ENCODE results near the gene STOML1. TPM values are rescaled to one million over a fixed set of nuclear protein-coding genes. Genes with fewer than 3 reads are reported as not detected.
A peak's percentile ranks its signal among the peaks of the same experiment; 100 is the strongest.
"Not testable (repeated sequence)": the region's sequence is repeated elsewhere in the genome, so short reads cannot be mapped to it uniquely, and the experiment has no call there.

Gene STOML1
- total RNA-seq, 1 donor from 2014 or later = 22.3 TPM

DNA sequence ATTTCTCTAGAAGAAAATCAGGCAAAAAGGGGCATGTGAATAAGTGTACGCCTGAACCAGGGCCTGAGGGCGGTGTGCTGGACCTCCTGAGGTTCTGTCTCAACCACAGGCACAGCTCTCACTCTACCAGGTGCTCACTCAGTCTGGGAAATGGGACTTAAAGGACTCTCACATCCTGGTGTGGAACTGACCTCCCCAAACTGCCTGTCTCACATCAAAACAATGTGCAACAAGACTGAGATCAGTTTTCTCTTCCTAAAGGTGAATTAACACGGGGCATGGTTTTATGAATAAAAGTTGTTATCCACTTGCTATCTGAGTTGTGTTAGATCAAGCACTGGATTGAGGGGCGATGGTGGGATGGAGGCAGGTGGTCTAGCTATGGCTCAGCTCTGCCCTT, 4.8 kb downstream of the STOML1 start:
- DNase-seq = no peak

GRCh38 chr15:73986776-73987056, 5.4 kb downstream of the STOML1 start:
- DNase-seq = no peak

GRCh38 chr15:73986055-73986775, 5.9 kb downstream of the STOML1 start:
- no peak for DNase-seq

DNA sequence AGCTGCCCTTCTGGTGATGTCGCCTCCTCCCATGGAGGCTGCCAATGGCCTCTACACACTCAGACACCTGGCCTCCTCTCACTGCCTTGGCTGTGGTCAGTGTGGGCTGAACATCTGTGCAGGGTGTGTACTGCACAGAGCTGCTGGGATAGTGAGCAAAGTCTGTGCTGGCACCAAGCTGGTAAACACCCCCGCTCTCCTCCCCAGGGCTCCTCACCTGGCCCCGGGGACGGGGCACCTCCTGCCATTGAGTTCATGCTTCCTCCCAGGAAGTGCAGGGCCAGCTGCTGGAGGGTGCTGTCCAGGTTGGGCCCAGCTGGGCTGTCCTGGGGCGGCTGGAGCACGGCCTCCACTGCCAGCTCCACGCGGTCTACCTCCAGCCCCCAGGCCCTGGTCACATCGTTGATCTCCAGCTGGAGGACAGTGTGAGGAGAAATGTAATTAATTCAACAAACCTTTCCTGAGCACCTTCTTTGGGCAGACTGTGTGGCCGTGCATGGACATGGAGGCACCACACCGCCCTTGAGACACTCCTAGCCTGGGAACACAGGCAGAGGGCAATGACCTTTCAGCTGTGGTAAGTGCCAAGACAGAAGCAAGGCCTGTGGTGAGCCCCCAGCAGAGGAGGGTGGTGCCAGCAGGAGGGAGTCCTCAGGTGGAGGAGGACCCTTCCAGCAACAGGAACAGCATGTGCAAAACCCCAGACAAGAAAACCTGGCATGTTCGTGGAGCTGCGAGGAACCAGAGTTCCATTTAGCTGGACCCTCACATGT, 6.8 kb downstream of the STOML1 start:
- DNase-seq = no peak

DNA sequence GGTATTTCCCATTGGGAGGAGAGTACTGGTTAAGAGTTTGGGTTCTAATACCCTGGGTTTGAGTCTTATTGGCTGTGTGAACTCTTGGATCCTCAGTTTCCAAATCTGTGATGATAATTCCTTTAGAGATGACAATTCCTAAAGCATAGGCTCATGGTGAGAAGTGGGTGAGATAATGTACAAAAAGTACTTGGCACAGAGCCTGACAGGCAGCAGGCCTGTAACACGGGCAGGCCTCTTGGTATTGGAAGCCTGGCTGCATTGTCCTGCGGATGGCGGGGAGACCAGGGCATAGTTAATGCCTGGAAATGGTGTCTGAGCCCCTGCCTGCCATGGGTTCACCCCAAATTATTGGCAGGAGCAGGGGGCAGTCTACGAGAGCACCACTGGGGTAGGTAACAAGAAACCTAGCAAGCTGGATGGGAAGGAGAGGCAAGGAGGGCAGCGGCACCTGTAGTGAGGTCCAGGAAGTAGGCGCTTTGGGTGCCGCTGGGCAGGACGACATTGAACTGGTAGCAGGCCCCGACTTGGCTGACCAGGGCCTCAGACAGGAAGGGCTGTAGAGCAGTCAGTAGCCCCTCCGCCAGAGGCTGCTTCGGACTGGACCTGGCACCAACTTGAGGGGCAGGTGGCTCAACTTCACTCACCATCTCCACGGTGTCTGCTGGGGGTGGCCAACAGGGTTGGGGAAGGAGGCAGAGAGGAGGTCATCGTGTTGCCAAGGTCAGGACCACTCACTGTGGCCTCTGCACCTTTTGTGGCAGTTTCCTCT, 7.7 kb downstream of the STOML1 start:
- no peak for DNase-seq

- no peak for DNase-seq
Measured at GRCh38 chr15:73983773-73984172, 8.3 kb downstream of the STOML1 start.

GRCh38 chr15:73983211-73983727, 8.8 kb downstream of the STOML1 start:
- peak; percentile 67 for DNase-seq

DNA sequence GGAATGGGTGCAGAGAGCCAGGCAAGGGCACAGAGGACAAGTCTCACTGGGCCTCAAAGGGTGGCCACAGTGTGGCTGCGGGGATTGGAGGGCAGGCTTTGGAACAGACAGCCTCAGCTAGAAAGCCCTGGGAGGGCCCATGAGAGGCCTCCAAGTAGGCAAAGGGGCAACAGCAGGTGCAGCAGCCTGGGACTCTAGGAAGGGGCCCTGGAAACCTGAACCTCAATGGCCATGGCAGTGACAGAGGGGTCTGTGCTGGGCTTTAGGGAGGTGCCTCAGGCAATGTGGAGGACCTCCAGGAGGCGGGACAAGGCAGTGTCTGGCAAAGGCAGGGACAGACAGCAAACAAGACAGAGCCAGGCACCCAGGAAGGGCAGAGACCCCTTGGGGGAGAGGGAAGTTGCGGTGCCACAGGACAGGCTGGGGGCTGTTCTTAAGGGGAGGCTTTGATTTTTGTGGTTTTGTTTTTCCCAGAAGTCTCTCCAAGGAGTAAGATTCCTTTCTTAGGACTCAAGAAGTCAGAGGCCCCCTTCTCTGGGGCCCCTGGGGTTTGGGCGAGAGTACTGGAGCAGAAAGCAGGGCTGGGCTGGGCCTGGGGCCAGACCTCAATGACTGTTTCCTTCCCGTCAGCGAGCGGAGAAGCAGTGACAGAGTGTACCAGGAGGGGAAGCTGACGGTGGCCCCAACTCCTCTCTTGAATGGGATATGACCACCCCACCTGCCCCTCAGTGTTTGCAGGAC, 9.7 kb downstream of the STOML1 start:
- peak; percentile 90 for DNase-seq

DNA sequence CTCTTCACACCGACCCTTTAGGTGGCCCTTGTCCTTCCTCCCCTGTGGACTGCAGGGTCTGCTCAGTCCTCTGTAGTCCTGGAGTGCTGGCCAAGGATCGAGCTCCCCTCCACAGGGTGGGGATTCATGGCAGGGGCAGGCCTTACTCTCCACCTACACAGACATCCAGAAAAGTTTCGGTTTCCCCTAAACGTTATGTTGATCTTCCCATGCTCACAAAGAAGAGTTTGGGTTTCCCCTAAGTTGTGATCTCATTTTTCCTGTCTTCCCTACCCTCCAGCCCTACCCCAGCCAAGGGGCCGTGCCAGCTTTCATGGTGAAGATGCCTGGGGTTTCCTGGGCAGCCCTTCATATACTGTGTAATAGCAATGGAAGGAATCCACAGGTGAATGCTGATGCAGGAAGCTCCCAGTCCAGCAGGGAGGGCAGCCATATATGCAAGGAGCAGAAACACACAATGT, 10.3 kb downstream of the STOML1 start:
- no peak for DNase-seq

DNA sequence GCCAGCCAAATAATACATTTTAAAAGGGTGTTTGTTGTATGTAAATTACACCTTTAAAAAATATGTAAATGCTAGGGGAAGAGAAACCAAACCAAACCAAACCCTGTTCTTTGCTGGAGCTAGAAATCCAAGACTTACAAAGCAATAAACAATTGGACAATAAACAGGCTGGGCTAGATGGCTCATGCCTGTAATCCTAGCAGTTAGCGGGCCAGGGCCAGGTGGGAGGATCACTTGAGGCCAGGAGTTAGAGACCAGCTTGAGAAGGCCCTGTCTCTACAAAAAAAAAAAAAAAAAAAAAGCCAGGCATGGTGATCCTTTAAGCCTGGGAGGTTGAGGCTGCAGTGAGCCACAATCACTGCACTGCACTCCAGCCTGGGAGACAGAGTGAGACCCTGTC, 12.5 kb downstream of the STOML1 start:
- no peak for DNase-seq

DNA sequence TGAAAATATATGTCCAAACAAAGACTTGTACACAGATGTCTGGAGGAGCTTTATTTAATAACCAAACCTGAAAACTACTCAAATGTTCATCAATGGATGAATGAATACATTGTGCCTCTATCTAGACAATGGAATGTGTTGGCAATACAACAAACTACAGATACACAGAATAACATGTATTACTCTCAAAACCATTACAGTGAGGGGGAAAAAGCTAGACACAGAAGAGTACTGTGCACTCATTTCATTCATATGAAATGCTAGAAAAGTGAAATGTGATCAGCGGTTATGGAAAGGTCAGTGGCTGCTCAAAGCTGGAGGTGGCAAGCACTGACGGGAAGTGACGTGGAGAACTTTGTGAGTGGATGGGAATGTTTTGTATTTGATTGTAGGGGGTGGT, 13.2 kb downstream of the STOML1 start:
- no peak for DNase-seq

- DNase-seq = not testable (repeated sequence)
Measured at GRCh38 chr15:73975440-73976125, 16.5 kb downstream of the STOML1 start.

GRCh38 chr15:73973683-73974200, 18.4 kb downstream of the STOML1 start:
- not testable (repeated sequence) for DNase-seq

DNA sequence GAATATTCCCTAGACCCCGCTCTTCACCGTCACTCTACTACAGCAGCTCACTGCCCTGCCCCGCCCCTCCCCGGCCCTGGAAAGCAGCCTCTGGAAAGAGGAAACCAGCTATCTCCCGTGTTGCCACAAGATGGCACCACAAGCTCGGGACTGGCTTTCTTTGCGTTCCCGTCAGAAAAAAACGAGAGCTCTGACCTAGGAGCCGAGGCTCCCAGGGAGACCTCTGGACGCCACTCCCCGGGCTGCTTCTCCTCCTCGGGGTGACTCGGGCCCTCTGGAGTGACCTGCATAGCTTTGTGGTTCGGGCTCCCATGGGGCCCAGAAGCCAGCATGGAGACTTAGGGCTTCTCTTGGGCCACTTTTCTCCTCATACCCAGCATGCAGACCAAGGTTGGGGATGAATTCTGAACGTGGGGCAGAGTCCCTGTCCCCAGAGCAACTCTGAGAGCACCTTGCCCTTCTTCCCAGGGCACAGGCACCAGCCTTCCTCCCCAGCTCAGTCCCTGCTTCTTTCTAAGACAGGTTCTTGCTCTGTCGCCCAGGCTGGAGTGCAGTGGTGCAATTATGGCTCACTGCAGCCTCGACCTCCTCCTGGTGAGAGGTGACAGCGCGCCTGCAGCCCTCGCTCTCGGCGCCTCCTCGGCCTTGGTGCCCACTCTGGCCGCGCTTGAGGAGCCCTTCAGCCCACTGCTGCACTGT, 19.0 kb downstream of the STOML1 start:
- peak; percentile 94 for DNase-seq

DNA sequence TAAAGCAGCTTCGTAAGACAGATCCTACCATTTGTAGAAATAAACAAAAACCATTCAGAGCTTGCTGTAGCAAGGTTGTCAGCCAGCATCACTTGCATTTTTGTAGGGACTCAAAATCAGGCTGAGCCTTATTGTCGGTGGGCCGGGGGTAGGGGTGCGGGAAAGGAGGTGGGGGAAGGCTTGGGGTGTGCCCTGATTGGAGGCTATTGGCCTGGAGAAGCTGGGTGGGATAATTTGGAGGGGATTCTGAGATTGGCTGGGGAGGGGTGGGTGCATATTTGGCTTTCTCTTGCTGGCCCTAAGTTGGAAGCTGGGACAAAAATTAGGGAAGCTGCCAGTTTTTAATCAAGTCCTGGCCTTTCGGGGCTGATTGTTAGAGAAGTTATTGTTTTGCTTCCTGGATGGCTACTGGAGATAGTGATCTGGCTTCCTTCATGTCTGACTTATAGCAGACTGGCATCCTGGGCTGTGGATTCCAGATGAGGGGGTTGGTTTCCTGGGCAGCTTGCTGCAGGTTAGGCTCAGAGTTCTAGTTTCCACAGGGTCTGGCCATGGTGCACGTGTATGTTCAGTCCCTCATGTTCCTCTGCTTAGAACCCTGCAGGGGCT, 22.8 kb downstream of the STOML1 start:
- DNase-seq = no peak

GRCh38 chr15:73968461-73968860, 23.6 kb downstream of the STOML1 start:
- DNase-seq = no peak

DNA sequence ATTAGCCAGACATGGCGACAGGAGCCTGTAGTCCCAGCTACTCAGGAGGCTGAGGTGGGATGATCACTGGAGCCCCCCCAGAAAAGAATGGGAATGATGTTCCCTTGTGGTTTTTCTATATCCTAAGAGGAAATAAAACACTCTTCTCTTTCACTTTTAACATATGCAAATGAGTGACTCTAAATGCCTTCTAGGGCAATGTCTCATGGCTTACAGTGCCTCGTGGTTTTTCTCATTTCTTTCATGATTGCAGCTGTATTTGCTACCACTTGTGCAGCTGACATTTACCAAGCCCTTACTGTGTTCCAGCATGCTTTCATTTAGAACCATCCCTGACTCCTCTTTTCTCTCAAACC, 26.4 kb downstream of the STOML1 start:
- peak; percentile 36 for DNase-seq

DNA sequence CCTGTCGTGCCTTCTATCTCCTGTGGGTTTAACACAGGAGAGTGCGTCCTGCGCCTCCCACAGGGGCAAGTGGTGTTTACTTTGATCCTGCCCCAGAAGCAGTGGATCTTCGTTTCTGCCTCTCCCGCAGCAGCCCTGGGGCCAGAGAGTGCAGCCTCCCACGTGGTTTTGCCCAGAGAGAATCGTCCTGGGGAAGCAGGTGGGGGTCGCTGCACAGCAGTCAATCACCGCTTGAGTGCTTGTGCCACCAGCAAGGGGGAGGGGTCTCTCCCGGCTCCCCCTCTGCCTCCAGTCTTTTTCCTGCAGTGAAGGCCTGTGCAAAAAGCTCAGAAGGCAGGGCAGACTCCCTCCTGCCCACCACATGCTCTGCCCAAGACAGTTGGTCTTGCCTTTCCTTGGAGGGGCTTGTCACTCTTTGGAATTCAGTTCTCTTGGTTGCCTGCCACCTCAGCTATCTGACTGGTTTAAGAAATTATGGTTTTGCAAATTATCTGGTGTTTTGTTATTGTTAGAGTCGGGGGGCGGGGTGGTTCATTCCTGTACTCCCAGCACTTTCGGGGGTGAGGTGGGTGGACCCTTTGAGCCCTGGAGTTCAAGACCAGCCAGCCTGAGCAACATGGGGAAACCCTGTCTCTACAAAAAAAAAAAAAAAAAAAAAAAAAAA, 26.9 kb downstream of the STOML1 start:
- DNase-seq = no peak

DNA sequence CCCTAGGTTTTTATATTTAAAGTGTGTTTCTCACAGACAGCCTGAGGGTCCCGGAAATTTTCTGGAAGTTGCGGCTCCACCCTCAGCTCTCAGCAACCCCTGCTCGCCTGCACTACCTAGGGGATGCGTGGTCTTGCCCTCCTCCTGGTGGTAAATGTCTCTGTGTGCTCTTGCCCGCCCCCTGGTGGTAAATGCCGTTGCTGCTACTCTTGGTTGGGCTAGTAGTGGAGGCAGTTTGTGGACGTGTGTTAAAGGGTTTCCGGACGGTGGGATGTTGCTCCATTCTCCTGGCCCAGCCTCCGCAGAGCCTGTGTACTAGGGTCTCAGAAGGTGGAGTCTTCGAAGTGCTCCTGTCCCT, 27.4 kb downstream of the STOML1 start:
- peak; percentile 87 for DNase-seq

DNA sequence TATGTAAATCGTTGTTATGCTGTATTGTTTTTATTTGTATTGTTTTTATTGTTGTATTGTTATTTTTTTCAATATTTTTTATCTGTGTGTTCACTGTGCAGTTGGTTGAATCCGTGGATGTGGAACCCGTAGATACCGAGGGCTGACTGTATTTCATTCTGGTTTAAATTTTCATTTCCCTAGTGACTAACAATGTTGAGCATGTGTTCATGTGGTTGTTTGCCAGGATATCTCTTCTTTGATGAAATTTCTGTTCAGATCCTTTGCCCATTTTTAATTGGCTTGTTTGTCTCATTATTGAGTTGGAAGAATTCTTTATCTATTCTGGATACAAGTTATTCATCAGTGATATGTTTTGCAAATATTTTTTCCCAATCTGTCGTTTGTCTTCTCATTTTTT, 29.7 kb downstream of the STOML1 start:
- no peak for DNase-seq
